ENCODE measurements around the gene FAM234A.

FAM234A gene

GRCh38 chr16:305916-306626 lies 71.5 kb downstream of the FAM234A start:
- no peak for DNase-seq

DNA sequence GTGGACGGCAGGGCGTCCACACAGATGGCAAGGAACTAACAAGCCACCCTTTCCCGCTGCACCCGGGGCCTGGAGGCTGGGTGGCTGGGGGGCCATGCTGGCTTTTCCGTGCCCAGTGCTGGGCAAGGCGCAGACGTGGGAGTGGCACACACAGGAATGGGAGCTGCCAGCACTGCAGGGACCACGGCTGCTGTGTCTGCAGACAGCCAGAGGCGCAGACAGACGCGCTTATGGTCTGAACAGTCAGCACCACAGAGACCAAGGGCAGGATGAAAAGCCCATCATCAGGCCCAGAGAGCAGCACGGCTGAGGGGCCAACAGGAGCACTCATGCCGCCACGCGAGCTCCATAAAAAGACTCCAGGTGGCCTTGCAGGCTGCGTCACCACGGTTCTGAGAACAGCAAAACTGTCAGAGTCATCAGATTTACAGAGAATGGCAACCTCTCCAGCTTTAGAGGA lies 72.3 kb downstream of the FAM234A start:
- no peak for DNase-seq

GRCh38 chr16:307691-308312 lies 73.2 kb downstream of the FAM234A start:
- no peak for DNase-seq

- DNase-seq, result no peak
Measured at GRCh38 chr16:309476-309875, 74.9 kb downstream of the FAM234A start.

DNA sequence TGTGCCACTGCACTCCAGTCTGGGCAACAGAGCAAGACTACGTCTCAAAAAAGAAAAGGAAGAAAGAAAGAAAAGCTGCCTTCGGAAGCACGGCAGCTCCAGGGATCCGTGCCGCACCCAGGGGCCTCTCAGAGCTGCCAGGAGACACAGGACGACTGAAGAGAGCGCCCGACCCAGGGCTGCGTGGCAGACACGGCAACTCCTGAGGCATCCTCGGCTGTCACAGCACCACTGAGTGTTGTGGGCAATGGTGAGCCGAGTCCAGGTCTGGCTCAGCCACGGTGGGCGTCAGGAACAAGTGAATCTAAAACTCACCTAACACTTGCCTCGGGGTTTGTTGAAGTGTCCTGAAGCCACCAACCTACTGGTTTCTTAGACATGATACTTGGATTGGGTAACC lies 77.1 kb downstream of the FAM234A start:
- no peak for DNase-seq

DNA sequence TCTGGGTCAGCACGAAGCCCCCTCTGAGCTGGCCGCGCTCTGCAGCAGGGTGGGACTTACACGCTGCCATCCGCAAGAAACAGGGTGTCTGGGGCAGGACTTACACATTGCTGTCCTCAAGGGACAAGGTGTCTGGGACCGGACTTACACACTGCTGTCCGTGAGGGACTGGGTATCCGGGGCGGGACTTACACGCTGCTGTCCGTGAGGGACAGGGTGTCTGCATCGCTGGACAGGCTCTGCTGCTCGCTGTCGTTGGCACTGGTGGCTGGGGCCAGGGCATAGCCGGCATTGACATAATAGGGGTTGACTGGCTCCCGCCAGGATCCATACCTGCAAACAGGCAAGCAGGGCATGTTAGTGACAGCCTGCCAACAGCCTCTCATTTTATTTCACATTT lies 79.7 kb downstream of the FAM234A start:
- no peak for DNase-seq

DNA sequence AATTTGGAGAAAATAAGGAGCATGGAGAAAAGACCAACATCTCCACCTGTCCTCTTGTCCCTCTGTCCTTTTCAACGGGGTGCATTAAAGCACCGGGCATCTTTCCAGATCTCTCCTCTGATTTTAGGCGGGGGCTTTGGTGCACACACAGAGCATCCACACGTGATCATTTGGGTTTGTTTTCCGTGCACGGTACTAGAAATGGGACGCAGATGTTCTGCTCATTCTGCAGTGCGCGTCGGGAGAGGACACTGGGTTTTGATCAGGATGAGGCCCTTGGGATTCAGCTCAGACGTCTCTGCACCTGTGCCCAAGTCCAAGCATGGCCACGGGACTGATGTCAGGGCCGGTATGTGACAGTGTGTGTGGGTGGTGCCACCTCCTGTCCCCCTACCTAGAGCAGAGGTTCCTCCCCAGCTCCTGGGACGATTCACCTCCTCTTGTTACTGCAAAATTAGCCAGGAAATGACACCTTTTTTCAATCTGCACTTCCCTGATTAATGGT lies 80.2 kb downstream of the FAM234A start:
- DNase-seq, result no peak
